ENCODE results near the gene TTC23L. TPM values are rescaled to one million over a fixed set of nuclear protein-coding genes. Genes with fewer than 3 reads are reported as not detected.

Gene TTC23L
- total RNA-seq, 1 donor from 2014 or later: not detected

DNA sequence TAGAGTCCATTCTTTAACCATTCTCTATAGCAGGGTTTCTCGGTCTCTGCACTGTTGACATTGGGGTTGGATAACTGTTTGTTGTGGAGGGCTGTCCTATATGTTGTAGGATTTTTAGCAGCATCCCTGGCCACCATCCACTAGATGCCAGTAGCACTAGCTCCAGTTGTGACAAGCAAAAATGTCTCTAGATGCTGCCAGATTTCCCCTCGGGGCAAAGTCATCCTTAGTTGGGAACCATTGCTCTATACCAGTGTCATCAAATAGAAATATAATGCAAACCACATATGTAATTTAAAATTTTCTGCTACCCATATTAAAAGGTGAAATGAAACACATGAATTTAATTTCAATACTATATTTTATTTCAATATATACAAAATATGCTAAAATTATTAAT, 2.9 kb downstream of the TTC23L start:
- peaks cover 14% of the 10 kb centered on the region for H3K27me3 Mint-ChIP-seq (ENCODE audit: low read depth)
- H3K4me1 Mint-ChIP-seq (ENCODE audit: low read depth): peaks cover 10% of the 10 kb centered on the region
- DNase-seq (ENCODE audit: low spot score): no peak
- H3K36me3 Mint-ChIP-seq (ENCODE audit: low read depth): no peaks in the 10 kb centered on the region
- H3K9me3 Mint-ChIP-seq: no peaks in the 10 kb centered on the region
- no peak overlapping the region for H3K27ac Mint-ChIP-seq
- intact Hi-C loops (cut with micrococcal nuclease): no loop called here
- H3K4me3 Mint-ChIP-seq (ENCODE audit: low read depth): no peak overlapping the region

DNA sequence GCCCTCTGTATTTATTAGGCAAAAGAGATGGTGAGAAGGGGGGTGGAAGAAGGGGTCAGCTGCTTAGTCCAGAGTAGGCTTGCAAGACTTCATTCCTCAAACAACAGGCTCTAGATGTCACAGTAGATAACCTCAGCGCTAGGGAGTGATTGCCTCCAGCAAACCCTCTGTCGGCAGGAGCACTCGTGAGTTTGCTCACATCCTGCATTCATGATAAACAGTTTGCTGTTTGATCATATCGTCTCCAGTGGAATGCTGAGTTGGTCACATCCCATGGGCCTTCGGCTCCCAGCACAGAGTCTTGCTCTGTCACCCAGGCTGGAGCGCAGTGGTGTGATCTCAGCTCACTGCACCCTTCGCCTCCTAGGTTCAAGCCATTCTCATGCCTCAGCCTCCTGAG, 3.6 kb downstream of the TTC23L start:
- no peak for DNase-seq (ENCODE audit: low spot score)
- Mint-ChIP-seq H3K27me3 (ENCODE audit: low read depth) (peaks cover 14% of the 10 kb centered on the region), H3K36me3 (ENCODE audit: low read depth) (no peaks in the 10 kb centered on the region), H3K9me3 (no peaks in the 10 kb centered on the region), H3K4me3 (ENCODE audit: low read depth) (no peak overlapping the region), H3K4me1 (ENCODE audit: low read depth) (peaks cover 10% of the 10 kb centered on the region), H3K27ac (no peak overlapping the region)
- intact Hi-C loops (cut with micrococcal nuclease): no loop called here

DNA sequence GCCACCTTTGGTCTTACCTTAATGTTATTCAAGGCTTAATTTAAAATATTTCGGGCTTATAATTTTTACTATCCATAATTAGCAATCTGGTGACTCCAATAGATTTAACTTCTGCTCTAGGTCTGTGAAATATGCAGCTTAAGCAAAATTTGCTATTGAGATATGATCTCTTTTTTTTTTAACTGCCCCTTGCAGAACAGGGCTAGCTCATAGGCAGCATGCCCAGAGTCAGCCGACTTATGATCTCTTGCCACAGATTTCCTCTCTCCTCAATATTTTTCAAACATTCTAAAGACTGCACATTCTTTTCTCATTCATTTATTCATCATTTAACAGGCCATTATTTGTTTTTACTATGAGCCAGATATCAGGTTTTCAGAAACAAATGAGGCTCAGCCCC, 4.5 kb downstream of the TTC23L start:
- intact Hi-C loops (cut with micrococcal nuclease): no loop called here
- DNase-seq (ENCODE audit: low spot score): no peak
- H3K4me1 Mint-ChIP-seq (ENCODE audit: low read depth): peaks cover 6% of the 10 kb centered on the region
- H3K9me3 Mint-ChIP-seq: no peaks in the 10 kb centered on the region
- no peak overlapping the region for H3K4me3 Mint-ChIP-seq (ENCODE audit: low read depth)
- H3K36me3 Mint-ChIP-seq (ENCODE audit: low read depth): no peaks in the 10 kb centered on the region
- H3K27ac Mint-ChIP-seq: no peak overlapping the region
- peaks cover 16% of the 10 kb centered on the region for H3K27me3 Mint-ChIP-seq (ENCODE audit: low read depth)

DNA sequence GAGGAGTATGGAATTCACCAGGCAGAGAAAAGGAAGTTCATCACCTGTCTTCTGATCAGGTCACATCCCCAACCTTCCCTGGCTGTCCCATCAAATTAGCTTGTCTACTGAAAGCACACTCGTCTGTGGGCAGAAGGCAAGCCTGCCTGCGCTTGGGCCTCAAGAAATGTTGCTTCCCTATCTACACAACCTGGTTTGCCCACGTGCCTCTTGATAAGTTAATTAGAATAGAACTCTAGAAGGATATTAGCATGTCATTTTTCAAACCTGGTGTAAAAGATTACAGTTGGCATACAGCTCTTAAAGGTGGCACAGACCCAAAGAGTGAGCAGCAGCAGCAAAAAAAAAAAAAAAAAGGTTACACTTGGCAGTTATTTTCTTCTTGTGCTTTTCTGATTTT, 5.1 kb downstream of the TTC23L start:
- intact Hi-C loops (cut with micrococcal nuclease): no loop called here
- Mint-ChIP-seq H3K4me1 (ENCODE audit: low read depth) (peaks cover 4% of the 10 kb centered on the region), H3K27ac (no peak overlapping the region), H3K27me3 (ENCODE audit: low read depth) (peaks cover 18% of the 10 kb centered on the region), H3K36me3 (ENCODE audit: low read depth) (no peaks in the 10 kb centered on the region), H3K9me3 (no peaks in the 10 kb centered on the region), H3K4me3 (ENCODE audit: low read depth) (no peak overlapping the region)
- DNase-seq (ENCODE audit: low spot score): no peak

DNA sequence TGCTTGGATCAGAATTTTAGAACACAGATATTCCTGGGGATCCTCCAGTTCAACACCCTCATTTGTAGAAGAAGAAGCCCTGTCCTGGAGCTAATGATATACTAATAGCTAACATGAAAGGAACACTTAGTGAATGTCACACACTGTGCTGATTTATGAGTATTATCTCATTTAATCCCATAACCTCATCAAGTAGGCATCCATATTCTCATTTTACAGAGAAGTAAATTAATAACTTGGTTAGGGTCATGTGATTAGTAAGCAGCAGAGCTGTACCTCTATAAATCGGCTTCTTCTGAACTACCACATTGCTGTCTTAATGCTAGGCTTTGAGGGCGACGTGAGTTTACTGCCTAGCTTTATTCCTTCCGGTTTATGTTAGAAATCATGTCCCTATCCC, 6.0 kb downstream of the TTC23L start:
- DNase-seq (ENCODE audit: low spot score): no peak
- Mint-ChIP-seq H3K4me1 (ENCODE audit: low read depth) (no peaks in the 10 kb centered on the region), H3K4me3 (ENCODE audit: low read depth) (no peak overlapping the region), H3K36me3 (ENCODE audit: low read depth) (no peaks in the 10 kb centered on the region), H3K9me3 (no peaks in the 10 kb centered on the region), H3K27me3 (ENCODE audit: low read depth) (peaks cover 20% of the 10 kb centered on the region), H3K27ac (no peak overlapping the region)
- intact Hi-C loops (cut with micrococcal nuclease): no loop called here

DNA sequence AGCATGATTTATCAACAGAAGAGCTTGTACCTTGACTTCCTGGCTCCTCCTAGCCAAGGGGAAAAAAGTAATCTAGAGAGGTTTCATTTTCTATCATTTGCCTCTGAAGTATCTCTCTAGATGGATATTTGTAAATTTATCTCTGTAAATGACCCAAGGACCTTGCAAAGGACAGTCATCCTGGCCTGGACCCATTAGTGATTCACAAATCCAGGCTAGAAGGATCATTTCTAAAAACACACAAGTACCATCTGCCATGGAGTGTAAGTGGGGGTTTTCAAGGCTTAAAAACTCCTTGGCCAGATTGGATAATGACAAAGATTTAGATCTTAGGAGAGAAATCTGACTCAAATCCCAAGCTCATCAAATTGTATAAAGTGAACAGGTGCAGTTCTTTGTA, 8.1 kb downstream of the TTC23L start:
- Mint-ChIP-seq H3K27me3 (ENCODE audit: low read depth) (peaks cover 15% of the 10 kb centered on the region), H3K27ac (no peak overlapping the region), H3K9me3 (no peaks in the 10 kb centered on the region), H3K36me3 (ENCODE audit: low read depth) (no peaks in the 10 kb centered on the region), H3K4me1 (ENCODE audit: low read depth) (no peaks in the 10 kb centered on the region), H3K4me3 (ENCODE audit: low read depth) (no peak overlapping the region)
- no peak for DNase-seq (ENCODE audit: low spot score)
- intact Hi-C loops (cut with micrococcal nuclease): no loop called here

DNA sequence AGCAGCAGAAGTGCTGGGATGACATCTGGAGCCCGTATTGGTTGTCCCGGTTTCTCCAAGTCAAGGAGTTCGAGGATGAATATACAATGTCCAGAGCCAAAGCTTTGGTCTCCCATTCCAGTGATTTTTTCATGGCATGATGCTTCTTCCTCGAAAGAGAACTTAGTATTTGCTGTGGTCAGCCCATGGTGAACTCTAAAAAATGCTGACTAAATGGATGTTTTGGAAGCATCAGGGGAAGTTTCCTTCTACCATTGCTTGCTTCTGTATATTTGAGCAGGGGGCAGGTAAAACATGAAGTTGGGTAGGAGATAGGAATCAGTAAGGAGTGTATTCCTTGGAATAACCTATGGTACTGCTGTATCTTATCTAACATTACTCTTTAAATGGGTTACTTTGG, 8.6 kb downstream of the TTC23L start:
- DNase-seq (ENCODE audit: low spot score): no peak
- no peak overlapping the region for H3K27ac Mint-ChIP-seq
- H3K36me3 Mint-ChIP-seq (ENCODE audit: low read depth): no peaks in the 10 kb centered on the region
- intact Hi-C loops (cut with micrococcal nuclease): no loop called here
- H3K4me3 Mint-ChIP-seq (ENCODE audit: low read depth): no peak overlapping the region
- H3K4me1 Mint-ChIP-seq (ENCODE audit: low read depth): no peaks in the 10 kb centered on the region
- peaks cover 15% of the 10 kb centered on the region for H3K27me3 Mint-ChIP-seq (ENCODE audit: low read depth)
- no peaks in the 10 kb centered on the region for H3K9me3 Mint-ChIP-seq

DNA sequence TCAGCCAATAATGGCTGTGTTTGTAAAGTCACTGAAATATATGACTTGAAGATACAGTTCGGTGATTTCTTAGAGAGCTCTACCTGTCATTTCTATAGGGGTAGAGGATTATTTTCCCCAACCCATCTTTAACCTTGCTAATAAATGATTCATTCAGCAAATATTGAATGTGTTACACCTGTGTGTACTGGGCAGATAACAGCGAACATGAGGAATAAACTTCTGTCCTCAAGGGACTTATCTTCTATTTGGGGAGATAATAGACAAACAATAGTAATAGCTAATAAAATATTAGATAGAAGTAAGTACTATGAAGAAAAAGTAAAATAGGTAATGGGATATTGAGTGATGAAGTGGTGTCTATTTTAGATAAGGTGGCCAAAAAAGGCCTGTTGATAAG, 9.3 kb downstream of the TTC23L start:
- Mint-ChIP-seq H3K36me3 (ENCODE audit: low read depth) (no peaks in the 10 kb centered on the region), H3K4me1 (ENCODE audit: low read depth) (no peaks in the 10 kb centered on the region), H3K4me3 (ENCODE audit: low read depth) (no peak overlapping the region), H3K9me3 (no peaks in the 10 kb centered on the region), H3K27ac (no peak overlapping the region), H3K27me3 (ENCODE audit: low read depth) (peaks cover 15% of the 10 kb centered on the region)
- intact Hi-C loops (cut with micrococcal nuclease): no loop called here
- no peak for DNase-seq (ENCODE audit: low spot score)

DNA sequence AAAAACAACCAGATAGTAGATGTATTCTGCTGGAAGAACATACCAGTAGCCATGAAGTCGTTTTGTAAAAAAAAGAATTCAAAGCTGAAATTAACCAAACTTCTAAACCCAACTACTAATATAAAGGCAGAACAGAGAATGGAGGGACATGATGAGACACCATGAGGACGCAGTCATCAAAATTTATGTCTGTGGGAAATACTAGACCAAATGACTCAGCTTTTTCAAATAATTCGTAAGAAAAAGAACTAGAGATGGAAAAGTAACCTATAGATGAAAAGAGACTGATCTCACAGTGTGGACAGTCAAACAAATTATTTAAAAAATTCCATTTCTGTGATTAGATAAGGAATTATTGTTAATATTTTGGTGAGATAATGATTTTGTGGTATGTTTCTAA, 10.3 kb downstream of the TTC23L start:
- intact Hi-C loops (cut with micrococcal nuclease): no loop called here
- no peaks in the 10 kb centered on the region for H3K36me3 Mint-ChIP-seq (ENCODE audit: low read depth)
- H3K27ac Mint-ChIP-seq: no peak overlapping the region
- DNase-seq (ENCODE audit: low spot score): no peak
- H3K4me1 Mint-ChIP-seq (ENCODE audit: low read depth): no peaks in the 10 kb centered on the region
- H3K9me3 Mint-ChIP-seq: no peaks in the 10 kb centered on the region
- peaks cover 13% of the 10 kb centered on the region for H3K27me3 Mint-ChIP-seq (ENCODE audit: low read depth)
- no peak overlapping the region for H3K4me3 Mint-ChIP-seq (ENCODE audit: low read depth)

DNA sequence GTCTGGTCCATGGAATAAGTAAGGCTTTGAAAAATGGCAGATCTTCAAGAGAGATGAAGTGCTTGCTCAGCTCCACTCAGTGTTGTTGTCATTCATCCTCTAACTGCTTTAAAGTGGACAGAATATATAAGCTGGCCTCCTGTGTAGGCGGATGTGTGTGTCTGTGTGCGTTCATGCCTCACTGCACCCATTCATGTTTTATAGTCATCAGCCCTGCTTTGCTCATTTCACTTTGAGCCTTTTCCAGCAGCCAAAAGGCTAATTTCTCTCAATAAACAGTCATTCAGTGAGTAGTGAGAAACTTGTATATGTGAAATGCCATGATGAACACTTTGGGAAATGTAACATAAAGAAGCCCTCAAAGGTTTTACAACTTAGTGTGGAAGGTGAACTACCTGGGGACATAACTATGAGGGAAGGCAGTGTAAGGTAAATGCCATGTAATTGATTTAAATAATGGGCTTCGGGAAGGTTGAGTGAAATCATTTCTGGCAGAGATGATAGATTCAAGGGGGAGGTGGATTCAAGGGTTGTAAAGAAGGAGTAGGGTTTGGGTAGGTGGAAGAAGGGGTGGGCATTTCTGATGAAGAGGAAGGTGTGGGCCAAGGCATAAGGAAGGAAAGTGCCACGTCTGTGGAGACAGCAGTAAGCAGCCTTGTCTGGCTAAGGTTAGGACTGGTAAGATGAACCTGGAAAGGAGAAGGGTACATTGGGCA, 15.7 kb downstream of the TTC23L start:
- no peaks in the 10 kb centered on the region for H3K4me1 Mint-ChIP-seq (ENCODE audit: low read depth)
- H3K4me3 Mint-ChIP-seq (ENCODE audit: low read depth): no peak overlapping the region
- H3K27me3 Mint-ChIP-seq (ENCODE audit: low read depth): peaks cover 3% of the 10 kb centered on the region
- no peak for DNase-seq (ENCODE audit: low spot score)
- H3K9me3 Mint-ChIP-seq: no peaks in the 10 kb centered on the region
- no peaks in the 10 kb centered on the region for H3K36me3 Mint-ChIP-seq (ENCODE audit: low read depth)
- no peak overlapping the region for H3K27ac Mint-ChIP-seq
- intact Hi-C loops (cut with micrococcal nuclease): no loop called here

DNA sequence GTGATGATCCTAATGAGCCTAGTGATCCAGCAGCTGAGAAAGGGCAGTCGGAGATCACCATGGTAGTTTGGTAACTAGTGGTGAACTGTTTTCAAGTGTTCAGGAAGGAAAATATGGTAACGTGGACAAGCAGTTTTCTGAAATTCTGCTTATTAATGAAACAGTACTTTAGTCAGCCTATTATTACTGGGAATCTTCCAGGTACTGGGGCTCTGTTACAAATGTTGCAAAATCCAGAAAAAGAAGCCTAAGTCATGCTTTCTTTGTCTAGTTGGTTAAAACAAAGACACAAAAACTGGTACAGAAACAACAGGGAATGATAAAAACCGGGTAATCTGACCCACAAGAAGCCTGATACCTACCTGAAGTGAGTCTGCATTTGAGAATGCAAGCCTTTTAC, 18.2 kb downstream of the TTC23L start:
- no peak overlapping the region for H3K4me3 Mint-ChIP-seq (ENCODE audit: low read depth)
- no peak for DNase-seq (ENCODE audit: low spot score)
- no peaks in the 10 kb centered on the region for H3K9me3 Mint-ChIP-seq
- no peaks in the 10 kb centered on the region for H3K36me3 Mint-ChIP-seq (ENCODE audit: low read depth)
- H3K4me1 Mint-ChIP-seq (ENCODE audit: low read depth): no peaks in the 10 kb centered on the region
- intact Hi-C loops (cut with micrococcal nuclease): no loop called here
- H3K27ac Mint-ChIP-seq: no peak overlapping the region
- peaks cover 1% of the 10 kb centered on the region for H3K27me3 Mint-ChIP-seq (ENCODE audit: low read depth)

DNA sequence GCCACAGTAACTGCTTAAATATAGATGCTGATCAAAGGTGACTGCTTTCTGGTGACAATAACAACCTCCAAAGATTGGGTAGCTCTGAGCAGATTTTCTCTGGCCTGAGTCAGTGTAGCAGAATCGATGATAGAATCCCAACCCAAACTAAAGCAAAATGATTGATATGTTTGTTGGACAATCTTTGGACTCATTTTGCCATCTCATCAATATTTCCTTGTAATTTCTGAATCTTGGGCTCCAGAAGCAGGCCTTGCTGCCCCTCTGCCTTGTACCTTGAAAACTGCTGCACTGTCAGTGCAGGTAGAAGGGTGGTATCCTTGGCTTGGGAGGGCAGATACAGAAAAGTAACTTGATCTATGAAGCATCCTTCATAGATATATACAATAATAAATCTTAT, 18.9 kb downstream of the TTC23L start:
- DNase-seq (ENCODE audit: low spot score): no peak
- no peak overlapping the region for H3K27ac Mint-ChIP-seq
- H3K36me3 Mint-ChIP-seq (ENCODE audit: low read depth): no peaks in the 10 kb centered on the region
- intact Hi-C loops (cut with micrococcal nuclease): no loop called here
- peaks cover 1% of the 10 kb centered on the region for H3K27me3 Mint-ChIP-seq (ENCODE audit: low read depth)
- H3K9me3 Mint-ChIP-seq: no peaks in the 10 kb centered on the region
- H3K4me3 Mint-ChIP-seq (ENCODE audit: low read depth): no peak overlapping the region
- H3K4me1 Mint-ChIP-seq (ENCODE audit: low read depth): no peaks in the 10 kb centered on the region

DNA sequence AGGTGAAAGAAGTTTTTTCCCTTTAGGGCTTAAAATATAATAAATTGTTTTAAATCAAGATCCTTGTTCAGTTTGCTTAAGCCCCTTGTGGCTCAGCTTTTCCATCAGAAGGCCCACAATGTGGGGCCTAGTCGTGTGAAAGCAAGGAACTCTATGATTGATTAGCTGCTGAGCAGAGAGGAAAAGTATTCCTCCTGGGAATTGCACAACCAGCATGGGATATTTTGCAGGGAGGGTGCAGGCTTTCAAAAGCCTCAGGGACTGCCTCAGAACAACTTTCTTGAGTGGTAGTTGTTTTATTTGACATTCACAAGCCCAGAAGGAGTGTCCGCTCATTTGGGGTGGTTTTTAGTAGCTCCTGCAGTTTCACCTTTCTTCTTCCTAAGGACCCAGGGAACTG, 19.8 kb downstream of the TTC23L start:
- Mint-ChIP-seq H3K4me1 (ENCODE audit: low read depth) (no peaks in the 10 kb centered on the region), H3K27me3 (ENCODE audit: low read depth) (peaks cover 1% of the 10 kb centered on the region), H3K27ac (no peak overlapping the region), H3K4me3 (ENCODE audit: low read depth) (no peak overlapping the region), H3K36me3 (ENCODE audit: low read depth) (no peaks in the 10 kb centered on the region), H3K9me3 (no peaks in the 10 kb centered on the region)
- DNase-seq (ENCODE audit: low spot score): no peak
- intact Hi-C loops (cut with micrococcal nuclease): no loop called here

DNA sequence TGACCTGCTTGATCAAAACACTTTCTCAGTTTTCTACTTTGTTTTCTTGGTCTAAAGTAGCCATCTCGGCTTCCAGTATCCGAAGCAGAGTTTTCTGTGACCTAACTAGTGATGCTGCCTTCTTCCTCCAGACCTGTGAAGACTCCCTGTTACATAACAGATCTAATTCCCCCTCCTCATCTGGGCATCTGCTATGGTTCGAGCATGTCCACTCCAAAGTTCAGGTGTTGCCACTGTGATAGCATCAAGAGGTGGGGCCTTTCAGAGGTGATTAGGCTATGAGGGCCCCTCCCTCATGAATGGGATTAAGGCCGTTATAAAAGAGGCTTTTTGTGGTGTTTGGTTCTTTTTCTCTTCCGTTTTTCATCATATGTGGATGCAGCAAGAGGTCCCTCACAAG, 20.3 kb downstream of the TTC23L start:
- no peaks in the 10 kb centered on the region for H3K4me1 Mint-ChIP-seq (ENCODE audit: low read depth)
- H3K4me3 Mint-ChIP-seq (ENCODE audit: low read depth): no peak overlapping the region
- no peak for DNase-seq (ENCODE audit: low spot score)
- H3K27me3 Mint-ChIP-seq (ENCODE audit: low read depth): peaks cover 1% of the 10 kb centered on the region
- H3K9me3 Mint-ChIP-seq: no peaks in the 10 kb centered on the region
- H3K36me3 Mint-ChIP-seq (ENCODE audit: low read depth): no peaks in the 10 kb centered on the region
- H3K27ac Mint-ChIP-seq: no peak overlapping the region
- intact Hi-C loops (cut with micrococcal nuclease): no loop called here
